SKM-1 (cell line): ENCODE data around the gene PAM.

Experiments used
- DNase-seq: peaks from one replicate; lab custom pipeline; 2025; ENCODE audit not compliant: unreplicated experiment; lab: John Stamatoyannopoulos, UW

PAM gene

GRCh38 chr5:102754767-102755431 is at the start of gene PAM:
Gene PAM (plus strand): TSS chr5:102755305. CDS start chr5:102866196, 110,891 bp downstream.
- DNase-seq: peak; percentile 55

- DNase-seq: no peak
Observed at GRCh38 chr5:102711525-102712385, 43.4 kb upstream of the PAM start.

- no peak for DNase-seq
Observed at GRCh38 chr5:102713278-102713677, 41.8 kb upstream of the PAM start.

GRCh38 chr5:102713682-102714231 is 41.3 kb upstream of the PAM start:
- no peak for DNase-seq

- DNase-seq: no peak
Observed at GRCh38 chr5:102715082-102715807, 39.9 kb upstream of the PAM start.

- DNase-seq: no peak
Observed at GRCh38 chr5:102716017-102716416, 39.1 kb upstream of the PAM start.

- no peak for DNase-seq
Observed at GRCh38 chr5:102718819-102719218, 36.3 kb upstream of the PAM start.

- DNase-seq: no peak
Observed at GRCh38 chr5:102719886-102720285, 35.2 kb upstream of the PAM start.

- DNase-seq: no peak
Observed at GRCh38 chr5:102720969-102721368, 34.1 kb upstream of the PAM start.

- no peak for DNase-seq
Observed at GRCh38 chr5:102722931-102723330, 32.2 kb upstream of the PAM start.

GRCh38 chr5:102731693-102732092 is 23.4 kb upstream of the PAM start:
- no peak for DNase-seq

GRCh38 chr5:102733534-102733933 is 21.6 kb upstream of the PAM start:
- DNase-seq: no peak

GRCh38 chr5:102737161-102737560 is 17.9 kb upstream of the PAM start:
- no peak for DNase-seq

GRCh38 chr5:102737805-102738469 is 17.2 kb upstream of the PAM start:
- DNase-seq: no peak

- DNase-seq: no peak
Observed at GRCh38 chr5:102740515-102740914, 14.6 kb upstream of the PAM start.

- DNase-seq: no peak
Observed at GRCh38 chr5:102742215-102742614, 12.9 kb upstream of the PAM start.

GRCh38 chr5:102743900-102744299 is 11.2 kb upstream of the PAM start:
- DNase-seq: no peak

- DNase-seq: no peak
Observed at GRCh38 chr5:102747386-102748166, 7.5 kb upstream of the PAM start.

GRCh38 chr5:102749416-102750030 is 5.6 kb upstream of the PAM start:
- no peak for DNase-seq
